Endodermal cell (in vitro differentiated cells): ENCODE results near the gene SHH. TPM values are rescaled to one million over a fixed set of nuclear protein-coding genes. Genes with fewer than 3 reads are reported as not detected.

ENCODE experiments used
- DNase-seq: peaks from one replicate; pipeline ENCODE4 v3.0.0-alpha.2; 2017
- H3K27ac ChIP-seq: 2 replicates; pipeline ENCODE4 v1.5.1; 2013; ENCODE audit warnings: mild to moderate bottlenecking, low read depth, low read length, moderate library complexity
- H3K27me3 ChIP-seq: 2 replicates; pipeline ENCODE4 v1.6.1; 2013; ENCODE audit warnings: mild to moderate bottlenecking, low read length, moderate library complexity; ENCODE audit not compliant: insufficient read depth, control insufficient read depth, poor library complexity, severe bottlenecking
- H3K36me3 ChIP-seq: 2 replicates; pipeline ENCODE4 v1.7.0; 2013; ENCODE audit warnings: mild to moderate bottlenecking, low read length, moderate library complexity; ENCODE audit not compliant: control insufficient read depth, insufficient read depth
- H3K4me1 ChIP-seq: one replicate; pipeline ENCODE4 v1.7.0; 2013; ENCODE audit warnings: low read length; ENCODE audit not compliant: control insufficient read depth, insufficient read depth
- H3K4me3 ChIP-seq: 2 replicates; pipeline ENCODE4 v1.5.1; 2013; ENCODE audit warnings: mild to moderate bottlenecking, low read length, moderate library complexity
- H3K9ac ChIP-seq: 2 replicates; pipeline ENCODE4 v1.6.1; 2013; ENCODE audit warnings: mild to moderate bottlenecking, low read length, moderate library complexity; ENCODE audit not compliant: poor library complexity, severe bottlenecking; ENCODE audit errors: extremely low read depth
- H3K9me3 ChIP-seq: 2 replicates; pipeline ENCODE4 v1.6.1; 2013; ENCODE audit warnings: mild to moderate bottlenecking, low read length, moderate library complexity; ENCODE audit not compliant: control insufficient read depth
- H3K27ac Mint-ChIP-seq: 2 replicates; pipeline ENCODE4 v1.8.0; 2020; ENCODE audit warnings: mixed read lengths
- H3K27me3 Mint-ChIP-seq: 2 replicates; pipeline ENCODE4 v1.8.0; 2021; ENCODE audit warnings: mild to moderate bottlenecking, mixed read lengths; ENCODE audit not compliant: insufficient read depth
- H3K36me3 Mint-ChIP-seq: 2 replicates; pipeline ENCODE4 v1.8.0; 2020; ENCODE audit warnings: low read depth, mixed read lengths
- H3K4me1 Mint-ChIP-seq: 2 replicates; pipeline ENCODE4 v1.8.0; 2020; ENCODE audit warnings: mixed read lengths
- H3K4me3 Mint-ChIP-seq: 2 replicates; pipeline ENCODE4 v1.8.0; 2020; ENCODE audit warnings: mild to moderate bottlenecking, moderate library complexity, mixed read lengths
- H3K9me3 Mint-ChIP-seq: 2 replicates; pipeline ENCODE4 v1.8.0; 2020; ENCODE audit warnings: mild to moderate bottlenecking, mixed read lengths
- WGBS, 2 experiments: methylation state at CpG; one replicate each; pipeline versions ENCODE4 v1.1.5 to v1.1.7; 2013; ENCODE audit warnings: missing lambda C conversion rate in 2 of 2, mixed read lengths in 1 of 2; ENCODE audit not compliant: insufficient coverage in 1 of 2, insufficient read length in 1 of 2; 5-methylcytosine and 5-hydroxymethylcytosine counted together
- total RNA-seq, 2 donors: library from RNA; stranded (reverse); fragmentation: NEBNext Ultra II Directional in 1 of 2; extraction: Animal tissue kit (Norgen Biotek cat#: 25700) in 1 of 2; gene quantifications; 2 replicates in 1 of 2; 3 replicates in 1 of 2; pipeline ENCODE4 v1.2.1, GENCODE V29; 2021
- TF ChIP-seq, protein P1 (sequence below): fragments of 200-600 bp; sonication (generic); conservative IDR thresholded peaks from 2 replicates; pipeline ENCODE4 v1.5.0; 2021; ENCODE audit warnings: antibody characterized with exemption, mild to moderate bottlenecking

The SHH gene
- total RNA-seq, 2 donors from 2014 or later, result 0.99 to 1.6 TPM

DNA sequence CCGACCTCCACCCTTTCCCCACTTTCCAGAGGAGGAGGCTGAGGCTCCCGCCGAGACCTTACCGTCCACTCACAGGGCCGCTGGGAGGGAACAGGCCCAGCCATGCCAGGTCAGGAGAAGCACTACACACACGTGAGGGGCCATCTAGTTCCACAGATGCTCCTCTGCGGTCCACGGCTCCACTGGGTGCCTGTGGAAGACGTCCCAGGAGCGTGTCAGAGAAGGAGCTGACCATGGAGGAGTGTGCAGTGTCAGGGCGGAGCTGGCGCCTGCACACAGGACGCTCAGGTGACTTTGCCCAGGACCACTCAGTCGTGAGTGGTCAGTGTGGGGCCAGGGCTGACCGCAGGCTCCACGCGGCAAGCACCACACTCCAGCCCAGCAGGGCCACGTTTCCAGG is 8.0 kb upstream of the SHH start:
- no peaks in the 10 kb centered on the region for H3K4me1 ChIP-seq
- H3K27ac ChIP-seq, result no peak overlapping the region
- no peaks in the 10 kb centered on the region for H3K9me3 Mint-ChIP-seq
- 94 to 96% methylated on average over 11 to 18 of the region's 18 CpGs for WGBS, 2 experiments
- H3K4me3 ChIP-seq, result no peak overlapping the region
- H3K9ac ChIP-seq, result no peak overlapping the region
- no peak for DNase-seq
- H3K27ac Mint-ChIP-seq, result no peak overlapping the region
- peaks cover 8% of the 10 kb centered on the region for H3K27me3 ChIP-seq
- H3K4me3 Mint-ChIP-seq, result no peak overlapping the region
- H3K4me1 Mint-ChIP-seq, result no peaks in the 10 kb centered on the region
- H3K36me3 ChIP-seq, result no peaks in the 10 kb centered on the region
- no peaks in the 10 kb centered on the region for H3K9me3 ChIP-seq
- no peaks in the 10 kb centered on the region for H3K36me3 Mint-ChIP-seq
- peaks cover 19% of the 10 kb centered on the region for H3K27me3 Mint-ChIP-seq
- TF ChIP-seq, protein P1, sequence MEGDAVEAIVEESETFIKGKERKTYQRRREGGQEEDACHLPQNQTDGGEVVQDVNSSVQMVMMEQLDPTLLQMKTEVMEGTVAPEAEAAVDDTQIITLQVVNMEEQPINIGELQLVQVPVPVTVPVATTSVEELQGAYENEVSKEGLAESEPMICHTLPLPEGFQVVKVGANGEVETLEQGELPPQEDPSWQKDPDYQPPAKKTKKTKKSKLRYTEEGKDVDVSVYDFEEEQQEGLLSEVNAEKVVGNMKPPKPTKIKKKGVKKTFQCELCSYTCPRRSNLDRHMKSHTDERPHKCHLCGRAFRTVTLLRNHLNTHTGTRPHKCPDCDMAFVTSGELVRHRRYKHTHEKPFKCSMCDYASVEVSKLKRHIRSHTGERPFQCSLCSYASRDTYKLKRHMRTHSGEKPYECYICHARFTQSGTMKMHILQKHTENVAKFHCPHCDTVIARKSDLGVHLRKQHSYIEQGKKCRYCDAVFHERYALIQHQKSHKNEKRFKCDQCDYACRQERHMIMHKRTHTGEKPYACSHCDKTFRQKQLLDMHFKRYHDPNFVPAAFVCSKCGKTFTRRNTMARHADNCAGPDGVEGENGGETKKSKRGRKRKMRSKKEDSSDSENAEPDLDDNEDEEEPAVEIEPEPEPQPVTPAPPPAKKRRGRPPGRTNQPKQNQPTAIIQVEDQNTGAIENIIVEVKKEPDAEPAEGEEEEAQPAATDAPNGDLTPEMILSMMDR, result no peak

DNA sequence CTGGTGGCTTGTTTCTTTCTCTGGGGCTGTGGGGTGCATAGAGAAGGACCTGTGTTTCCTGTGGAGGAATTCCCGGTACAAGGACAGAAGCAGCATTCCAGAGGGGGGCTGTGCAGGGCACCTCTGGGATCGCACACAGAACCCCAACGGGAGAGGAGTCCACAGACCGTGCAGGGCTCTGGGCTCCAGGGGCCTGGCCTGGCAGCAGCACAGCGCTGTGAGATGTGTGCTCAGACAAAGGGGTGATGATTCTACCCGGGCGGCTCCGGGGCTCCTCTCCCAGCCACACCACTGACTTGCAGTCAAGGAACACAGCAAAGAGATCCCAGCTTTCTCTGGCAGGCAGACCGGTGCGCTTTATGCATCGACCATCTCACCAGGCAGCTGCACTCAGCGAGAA is 6.9 kb upstream of the SHH start:
- Mint-ChIP-seq H3K27ac (no peak overlapping the region), H3K4me3 (no peak overlapping the region), H3K4me1 (no peaks in the 10 kb centered on the region), H3K27me3 (peaks cover 22% of the 10 kb centered on the region), H3K36me3 (no peaks in the 10 kb centered on the region), H3K9me3 (no peaks in the 10 kb centered on the region)
- DNase-seq, result no peak
- TF ChIP-seq, protein P1, result no peak
- WGBS, 2 experiments, result 92% methylated on average over 8 to 12 of the region's 12 CpGs
- H3K27me3 ChIP-seq, result peaks cover 15% of the 10 kb centered on the region
- no peak overlapping the region for H3K9ac ChIP-seq
- H3K4me1 ChIP-seq, result no peaks in the 10 kb centered on the region
- H3K27ac ChIP-seq, result no peak overlapping the region
- H3K4me3 ChIP-seq, result no peak overlapping the region
- no peaks in the 10 kb centered on the region for H3K9me3 ChIP-seq
- no peaks in the 10 kb centered on the region for H3K36me3 ChIP-seq

DNA sequence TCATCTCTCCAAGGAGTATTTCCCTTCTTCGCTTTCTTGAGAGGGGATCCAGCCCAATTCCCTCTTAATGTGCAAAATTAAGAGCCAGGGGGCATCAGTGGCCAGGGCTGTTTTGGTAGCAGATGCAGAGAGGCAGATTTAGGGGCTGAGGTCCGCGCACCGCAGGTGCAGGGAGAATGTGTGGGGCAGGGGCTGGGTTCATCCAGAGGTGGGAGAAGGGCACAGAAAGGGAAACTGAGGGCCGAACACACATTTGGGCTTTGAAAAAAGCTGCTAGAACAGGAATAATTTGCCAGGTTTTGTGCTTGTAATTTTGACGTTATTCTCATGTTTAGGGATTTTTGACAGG is 6.5 kb upstream of the SHH start:
- no peaks in the 10 kb centered on the region for H3K9me3 Mint-ChIP-seq
- Histone ChIP-seq H3K27me3 (peaks cover 19% of the 10 kb centered on the region), H3K36me3 (no peaks in the 10 kb centered on the region), H3K9ac (no peak overlapping the region), H3K9me3 (no peaks in the 10 kb centered on the region), H3K4me3 (no peak overlapping the region), H3K27ac (no peak overlapping the region), H3K4me1 (no peaks in the 10 kb centered on the region)
- DNase-seq, result no peak
- no peak overlapping the region for H3K4me3 Mint-ChIP-seq
- no peaks in the 10 kb centered on the region for H3K4me1 Mint-ChIP-seq
- WGBS, 2 experiments, result 91% methylated on average over 5 to 6 of the region's 6 CpGs
- peaks cover 25% of the 10 kb centered on the region for H3K27me3 Mint-ChIP-seq
- no peak overlapping the region for H3K27ac Mint-ChIP-seq
- TF ChIP-seq, protein P1, result no peak
- H3K36me3 Mint-ChIP-seq, result no peaks in the 10 kb centered on the region
